Hepatocyte (in vitro differentiated cells): ENCODE results near the gene PABPN1L. TPM values are rescaled to one million over a fixed set of nuclear protein-coding genes. Genes with fewer than 3 reads are reported as not detected.
A peak's percentile ranks its signal among the peaks of the same experiment; 100 is the strongest.

Experiments used
- DNase-seq: peaks from one replicate; pipeline ENCODE4 v3.0.0-alpha.2; 2016; ENCODE audit warnings: low spot score
- H2AFZ ChIP-seq: fragments of 200-600 bp; sonication (generic); 2 replicates; pipeline ENCODE4 v1.6.0; 2016; ENCODE audit warnings: antibody characterized with exemption, mild to moderate bottlenecking
- H3K27ac ChIP-seq: fragments of 200-600 bp; sonication (generic); 2 replicates; pipeline ENCODE4 v1.5.1; 2016; ENCODE audit warnings: mild to moderate bottlenecking
- H3K27me3 ChIP-seq: fragments of 200-600 bp; sonication (generic); 2 replicates; pipeline ENCODE4 v1.6.1; 2016
- H3K36me3 ChIP-seq: fragments of 200-600 bp; sonication (generic); replicated peaks from 2 replicates; pipeline ENCODE4 v1.5.1; 2016; ENCODE audit warnings: low read depth; ENCODE audit not compliant: insufficient read depth
- H3K4me1 ChIP-seq: fragments of 200-600 bp; sonication (generic); 2 replicates; pipeline ENCODE4 v1.5.1; 2016; ENCODE audit warnings: mild to moderate bottlenecking, moderate library complexity; ENCODE audit not compliant: insufficient read depth
- H3K4me2 ChIP-seq: fragments of 200-600 bp; sonication (generic); 2 replicates; pipeline ENCODE4 v1.6.0; 2016
- H3K4me3 ChIP-seq: fragments of 200-600 bp; sonication (generic); 2 replicates; pipeline ENCODE4 v1.5.1; 2016; ENCODE audit warnings: mild to moderate bottlenecking
- H3K79me2 ChIP-seq: fragments of 200-600 bp; sonication (generic); 2 replicates; pipeline ENCODE4 v1.6.0; 2017; ENCODE audit warnings: mild to moderate bottlenecking
- H3K9me2 ChIP-seq: fragments of 200-600 bp; sonication (generic); replicated peaks from 2 replicates; pipeline ENCODE4 v1.6.0; 2017; ENCODE audit warnings: mild to moderate bottlenecking; ENCODE audit not compliant: insufficient read depth
- H3K9me3 ChIP-seq: fragments of 200-600 bp; sonication (generic); 2 replicates; pipeline ENCODE4 v1.5.1; 2016; ENCODE audit warnings: low read depth, mild to moderate bottlenecking
- H4K20me1 ChIP-seq: fragments of 200-600 bp; sonication (generic); 2 replicates; pipeline ENCODE4 v1.6.0; 2016; ENCODE audit warnings: mild to moderate bottlenecking; ENCODE audit not compliant: insufficient read depth, poor library complexity, severe bottlenecking
- EZH2 ChIP-seq: fragments of 200-600 bp; sonication (generic); IDR thresholded peaks from 2 replicates; pipeline ENCODE4 v1.6.1; 2016; ENCODE audit warnings: antibody characterized with exemption, mild to moderate bottlenecking, borderline replicate concordance
- EZH2phosphoT487 ChIP-seq: fragments of 200-600 bp; sonication (generic); IDR thresholded peaks from one replicate; pipeline ENCODE4 v1.6.1; 2018; ENCODE audit warnings: antibody characterized with exemption, mild to moderate bottlenecking, low read depth, moderate library complexity; ENCODE audit not compliant: unreplicated experiment, severe bottlenecking
- WGBS: methylation state at CpG from one replicate; pipeline ENCODE4 v1.1.6; 2016; ENCODE audit warnings: low lambda C conversion rate; ENCODE audit errors: missing lambda C conversion rate; 5-methylcytosine and 5-hydroxymethylcytosine counted together
- polyA plus RNA-seq: library from polyadenylated mRNA; unstranded; fragments of >200 nt; fragmentation: Nextera tagmentation; extraction: Ambion mirVana; gene quantifications from 2 replicates; pipeline ENCODE4 v1.2.1, GENCODE V29; 2016
- total RNA-seq: library from RNA; depleted of rRNA; stranded (reverse); fragments of >200 nt; gene quantifications from 2 replicates; pipeline ENCODE4 v1.2.3, GENCODE V29; 2014
- TF ChIP-seq, protein P1 (sequence below): fragments of 200-600 bp; sonication (generic); IDR thresholded peaks from 2 replicates; pipeline ENCODE4 v1.5.1; 2016; ENCODE audit warnings: antibody characterized with exemption, mild to moderate bottlenecking; ENCODE audit not compliant: poor library complexity

The PABPN1L gene
- total and polyA plus RNA-seq, 2 experiments from 2014 or later = not detected

DNA sequence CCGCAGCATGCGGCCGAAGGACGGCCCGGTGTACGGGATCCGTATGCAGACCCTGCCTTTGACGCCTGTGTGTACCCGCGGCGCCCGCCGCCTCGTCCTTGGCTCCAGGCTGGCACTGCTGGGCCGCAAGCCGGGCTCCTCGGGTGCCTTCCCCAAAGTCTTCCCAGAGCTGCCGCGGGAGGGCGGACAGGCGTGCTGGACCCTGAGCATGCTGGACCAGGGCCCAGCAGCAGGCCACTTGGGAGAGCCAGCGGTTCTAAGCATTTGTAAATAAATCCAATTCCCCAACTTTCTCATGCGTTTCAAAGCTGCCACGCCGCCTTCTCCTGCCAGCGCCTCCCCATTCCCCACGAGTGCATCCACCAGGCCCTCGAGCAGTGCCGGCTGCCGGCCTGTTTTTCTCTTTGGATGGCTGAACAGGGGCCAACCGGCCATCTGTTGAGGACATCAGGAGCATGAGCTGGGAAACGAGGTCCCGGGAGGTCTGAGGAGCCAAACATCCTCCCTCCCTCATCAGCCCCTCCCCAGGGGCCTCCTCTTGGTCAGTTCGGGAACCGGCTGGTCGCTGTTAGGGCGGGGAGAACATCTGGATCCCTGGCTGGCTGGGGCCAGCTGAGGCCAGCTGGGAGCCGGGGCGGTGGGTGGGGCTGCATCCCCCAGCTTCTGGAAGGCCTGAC lies 20.5 kb upstream of the PABPN1L start:
- Histone ChIP-seq H2AFZ (no peak overlapping the region), H3K27me3 (no peaks in the 10 kb centered on the region), H3K27ac (peak overlapping the region; percentile 33), H3K79me2 (no peaks in the 10 kb centered on the region), H3K4me1 (peaks cover 8% of the 10 kb centered on the region), H3K9me2 (no peaks in the 10 kb centered on the region), H3K9me3 (no peaks in the 10 kb centered on the region), H4K20me1 (no peaks in the 10 kb centered on the region), H3K36me3 (no peaks in the 10 kb centered on the region), H3K4me3 (no peak overlapping the region), H3K4me2 (no peak overlapping the region)
- peak; percentile 55 for DNase-seq
- TF ChIP-seq, protein P1, sequence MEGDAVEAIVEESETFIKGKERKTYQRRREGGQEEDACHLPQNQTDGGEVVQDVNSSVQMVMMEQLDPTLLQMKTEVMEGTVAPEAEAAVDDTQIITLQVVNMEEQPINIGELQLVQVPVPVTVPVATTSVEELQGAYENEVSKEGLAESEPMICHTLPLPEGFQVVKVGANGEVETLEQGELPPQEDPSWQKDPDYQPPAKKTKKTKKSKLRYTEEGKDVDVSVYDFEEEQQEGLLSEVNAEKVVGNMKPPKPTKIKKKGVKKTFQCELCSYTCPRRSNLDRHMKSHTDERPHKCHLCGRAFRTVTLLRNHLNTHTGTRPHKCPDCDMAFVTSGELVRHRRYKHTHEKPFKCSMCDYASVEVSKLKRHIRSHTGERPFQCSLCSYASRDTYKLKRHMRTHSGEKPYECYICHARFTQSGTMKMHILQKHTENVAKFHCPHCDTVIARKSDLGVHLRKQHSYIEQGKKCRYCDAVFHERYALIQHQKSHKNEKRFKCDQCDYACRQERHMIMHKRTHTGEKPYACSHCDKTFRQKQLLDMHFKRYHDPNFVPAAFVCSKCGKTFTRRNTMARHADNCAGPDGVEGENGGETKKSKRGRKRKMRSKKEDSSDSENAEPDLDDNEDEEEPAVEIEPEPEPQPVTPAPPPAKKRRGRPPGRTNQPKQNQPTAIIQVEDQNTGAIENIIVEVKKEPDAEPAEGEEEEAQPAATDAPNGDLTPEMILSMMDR = no peak
- TF ChIP-seq EZH2phosphoT487 (no peak), EZH2 (no peak)
- 80% methylated on average over 38 of the region's 39 CpGs for WGBS

DNA sequence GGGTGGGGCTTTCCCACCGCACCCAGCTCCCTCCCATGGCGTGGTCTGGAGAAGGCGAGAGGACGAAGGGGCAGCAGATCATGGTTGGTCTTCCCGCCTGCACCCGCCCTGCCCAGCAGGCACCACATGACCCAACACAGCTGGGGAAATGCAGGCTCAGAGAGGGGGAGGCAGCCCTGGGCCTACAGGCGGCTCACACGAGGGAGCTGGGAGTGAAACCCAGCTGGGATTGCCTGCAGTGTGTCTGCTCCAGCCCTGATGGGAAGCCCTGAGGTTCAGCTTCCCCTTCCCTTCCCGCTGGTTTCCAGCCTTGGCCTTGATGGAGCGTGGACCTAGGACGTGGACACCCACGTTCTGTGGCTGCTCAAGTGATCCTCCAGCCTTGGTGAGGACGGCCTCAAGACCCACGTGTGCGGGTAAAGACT lies 20.0 kb upstream of the PABPN1L start:
- no peak overlapping the region for H3K4me3 ChIP-seq

DNA sequence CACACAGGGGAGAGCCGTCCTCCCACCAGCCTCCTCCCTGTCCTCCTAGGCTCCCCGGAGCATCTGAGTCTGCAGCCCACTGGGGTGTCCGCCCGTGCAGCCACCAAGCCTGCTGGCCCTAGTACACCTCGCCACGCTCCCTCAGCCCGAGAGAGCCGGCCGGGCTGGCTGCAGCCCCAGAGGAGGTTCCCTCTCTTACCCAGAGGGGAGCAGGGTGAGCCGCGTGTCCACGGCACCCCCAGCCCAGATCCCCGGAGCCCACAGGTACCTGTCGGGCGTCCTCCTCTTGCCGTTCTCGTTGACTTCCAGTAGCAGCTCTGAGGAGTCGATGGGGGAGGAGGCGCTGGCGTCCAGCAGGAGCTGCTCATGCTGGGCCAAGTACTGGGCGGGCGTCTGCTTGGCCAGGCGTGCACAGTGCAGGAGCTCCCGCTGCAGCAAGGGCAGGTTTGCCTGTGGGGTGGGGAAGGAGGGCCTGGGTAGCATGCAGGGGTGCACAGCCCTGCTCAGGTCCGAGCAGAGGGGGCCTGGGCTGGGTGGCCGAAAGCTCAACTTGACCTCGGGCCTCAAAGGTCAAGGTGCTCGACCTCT lies 19.3 kb upstream of the PABPN1L start:
- H3K27ac ChIP-seq = no peak overlapping the region
- WGBS = 92% methylated on average over 27 of the region's 28 CpGs

More for the DNA sequence above, 20.0 kb upstream of the PABPN1L start:
- Histone ChIP-seq H3K27me3 (no peaks in the 10 kb centered on the region), H4K20me1 (no peaks in the 10 kb centered on the region), H3K4me1 (peaks cover 8% of the 10 kb centered on the region), H3K4me2 (no peak overlapping the region), H3K27ac (peak overlapping the region; percentile 33), H3K9me3 (no peaks in the 10 kb centered on the region), H3K9me2 (no peaks in the 10 kb centered on the region), H3K36me3 (no peaks in the 10 kb centered on the region), H2AFZ (no peak overlapping the region), H3K79me2 (no peaks in the 10 kb centered on the region)
- DNase-seq = no peak
- TF ChIP-seq EZH2 (no peak), EZH2phosphoT487 (no peak)
- TF ChIP-seq, protein P1 = no peak
- 95% methylated on average over 15 of the region's 15 CpGs for WGBS

More for the DNA sequence above, 19.3 kb upstream of the PABPN1L start:
- no peaks in the 10 kb centered on the region for H3K79me2 ChIP-seq
- H3K9me3 ChIP-seq = no peaks in the 10 kb centered on the region
- H3K4me3 ChIP-seq = no peak overlapping the region
- no peaks in the 10 kb centered on the region for H3K27me3 ChIP-seq
- TF ChIP-seq, protein P1 = no peak
- no peak for TF ChIP-seq EZH2
- no peak for TF ChIP-seq EZH2phosphoT487
- H3K36me3 ChIP-seq = no peaks in the 10 kb centered on the region
- H3K4me2 ChIP-seq = no peak overlapping the region
- no peak for DNase-seq
- no peaks in the 10 kb centered on the region for H3K9me2 ChIP-seq
- no peak overlapping the region for H2AFZ ChIP-seq
- H4K20me1 ChIP-seq = no peaks in the 10 kb centered on the region
- peaks cover 12% of the 10 kb centered on the region for H3K4me1 ChIP-seq
